ENCODE results near the gene DVL2. TPM values are rescaled to one million over a fixed set of nuclear protein-coding genes. Genes with fewer than 3 reads are reported as not detected.

The DVL2 gene
- total RNA-seq, 1 donor, result 106 TPM

DNA sequence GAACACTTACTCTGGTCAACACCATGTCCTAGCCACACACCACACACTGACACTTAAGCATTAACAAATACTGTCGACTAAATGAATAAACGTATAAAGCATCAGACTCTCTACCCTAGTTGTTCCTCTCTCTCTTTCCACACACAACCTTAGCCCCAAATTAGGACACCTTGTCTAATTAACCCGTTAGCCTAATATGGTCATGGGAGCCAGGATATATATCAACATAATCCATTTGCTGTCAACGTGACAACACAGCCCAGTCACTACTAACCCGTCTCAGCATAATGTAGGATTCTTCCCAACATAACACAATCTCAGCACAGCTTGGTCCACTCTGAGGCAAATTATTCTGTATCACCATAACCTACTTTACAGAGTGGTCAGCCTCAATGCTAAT is 2.2 kb downstream of the DVL2 start:
- Histone ChIP-seq H3K4me3 (ENCODE audit: insufficient read depth, low read length) (no peak overlapping the region), H3K9me3 (ENCODE audit: low read depth, low read length) (no peaks in the 10 kb centered on the region), H4K20me1 (ENCODE audit: insufficient read depth, low read length) (peaks cover 37% of the 10 kb centered on the region), H3K4me1 (ENCODE audit: insufficient read depth, low read length) (peaks cover 21% of the 10 kb centered on the region), H2AFZ (ENCODE audit: low read length) (no peak overlapping the region), H3K4me2 (ENCODE audit: insufficient read depth, low read length) (peak overlapping the region; percentile 92), H3K79me2 (ENCODE audit: insufficient read depth, low read length) (peaks cover 86% of the 10 kb centered on the region), H3K36me3 (ENCODE audit: insufficient read depth, low read length) (peaks cover 55% of the 10 kb centered on the region), H3K27ac (ENCODE audit: low read depth, low read length) (no peak overlapping the region), H3K27me3 (ENCODE audit: insufficient read depth, low read length) (no peaks in the 10 kb centered on the region)
- no peak for TF ChIP-seq CTCF (IDR thresholded peaks at IDR 0.05; ENCODE audit: extremely low read depth, low read depth, low read length)
- DNase-seq (ENCODE audit: insufficient read length, low spot score, missing footprints), result no peak

GRCh38 chr17:7229504-7229903 is 4.8 kb downstream of the DVL2 start:
- no peak overlapping the region for H2AFZ ChIP-seq (ENCODE audit: low read length)
- H4K20me1 ChIP-seq (ENCODE audit: insufficient read depth, low read length), result peaks cover 27% of the 10 kb centered on the region
- H3K27me3 ChIP-seq (ENCODE audit: insufficient read depth, low read length), result no peaks in the 10 kb centered on the region
- TF ChIP-seq CTCF (IDR thresholded peaks at IDR 0.05; ENCODE audit: extremely low read depth, low read depth, low read length), result no peak
- no peaks in the 10 kb centered on the region for H3K9me3 ChIP-seq (ENCODE audit: low read depth, low read length)
- H3K4me2 ChIP-seq (ENCODE audit: insufficient read depth, low read length), result no peak overlapping the region
- H3K27ac ChIP-seq (ENCODE audit: low read depth, low read length), result no peak overlapping the region
- DNase-seq (ENCODE audit: insufficient read length, low spot score, missing footprints), result no peak
- H3K36me3 ChIP-seq (ENCODE audit: insufficient read depth, low read length), result peaks cover 47% of the 10 kb centered on the region
- H3K4me3 ChIP-seq (ENCODE audit: insufficient read depth, low read length), result no peak overlapping the region
- peaks cover 3% of the 10 kb centered on the region for H3K4me1 ChIP-seq (ENCODE audit: insufficient read depth, low read length)
- peaks cover 63% of the 10 kb centered on the region for H3K79me2 ChIP-seq (ENCODE audit: insufficient read depth, low read length)

GRCh38 chr17:7228920-7229319 is 5.4 kb downstream of the DVL2 start:
- H3K27ac ChIP-seq (ENCODE audit: low read depth, low read length), result no peak overlapping the region
- H3K4me2 ChIP-seq (ENCODE audit: insufficient read depth, low read length), result no peak overlapping the region
- no peak for DNase-seq (ENCODE audit: insufficient read length, low spot score, missing footprints)
- H3K79me2 ChIP-seq (ENCODE audit: insufficient read depth, low read length), result peaks cover 59% of the 10 kb centered on the region
- H3K4me1 ChIP-seq (ENCODE audit: insufficient read depth, low read length), result peaks cover 3% of the 10 kb centered on the region
- H2AFZ ChIP-seq (ENCODE audit: low read length), result no peak overlapping the region
- H3K9me3 ChIP-seq (ENCODE audit: low read depth, low read length), result no peaks in the 10 kb centered on the region
- TF ChIP-seq CTCF (IDR thresholded peaks at IDR 0.05; ENCODE audit: extremely low read depth, low read depth, low read length), result no peak
- peaks cover 52% of the 10 kb centered on the region for H3K36me3 ChIP-seq (ENCODE audit: insufficient read depth, low read length)
- no peak overlapping the region for H3K4me3 ChIP-seq (ENCODE audit: insufficient read depth, low read length)
- peaks cover 31% of the 10 kb centered on the region for H4K20me1 ChIP-seq (ENCODE audit: insufficient read depth, low read length)
- no peaks in the 10 kb centered on the region for H3K27me3 ChIP-seq (ENCODE audit: insufficient read depth, low read length)

- peaks cover 50% of the 10 kb centered on the region for H3K79me2 ChIP-seq (ENCODE audit: insufficient read depth, low read length)
- H3K27me3 ChIP-seq (ENCODE audit: insufficient read depth, low read length), result no peaks in the 10 kb centered on the region
- DNase-seq (ENCODE audit: insufficient read length, low spot score, missing footprints), result no peak
- no peak overlapping the region for H2AFZ ChIP-seq (ENCODE audit: low read length)
- H3K27ac ChIP-seq (ENCODE audit: low read depth, low read length), result no peak overlapping the region
- peaks cover 71% of the 10 kb centered on the region for H3K36me3 ChIP-seq (ENCODE audit: insufficient read depth, low read length)
- TF ChIP-seq CTCF (IDR thresholded peaks at IDR 0.05; ENCODE audit: extremely low read depth, low read depth, low read length), result no peak
- H4K20me1 ChIP-seq (ENCODE audit: insufficient read depth, low read length), result peaks cover 43% of the 10 kb centered on the region
- H3K9me3 ChIP-seq (ENCODE audit: low read depth, low read length), result no peaks in the 10 kb centered on the region
- H3K4me2 ChIP-seq (ENCODE audit: insufficient read depth, low read length), result no peak overlapping the region
- no peak overlapping the region for H3K4me3 ChIP-seq (ENCODE audit: insufficient read depth, low read length)
- no peaks in the 10 kb centered on the region for H3K4me1 ChIP-seq (ENCODE audit: insufficient read depth, low read length)
These were observed 7.3 kb downstream of the DVL2 start for GRCh38 chr17:7226721-7227710.
